ENCODE measurements around the gene COQ10B.
A peak's percentile ranks its signal among the peaks of the same experiment; 100 is the strongest.
"Not testable (repeated sequence)": the region's sequence is repeated elsewhere in the genome, so short reads cannot be mapped to it uniquely, and the experiment has no call there.

The COQ10B gene

DNA sequence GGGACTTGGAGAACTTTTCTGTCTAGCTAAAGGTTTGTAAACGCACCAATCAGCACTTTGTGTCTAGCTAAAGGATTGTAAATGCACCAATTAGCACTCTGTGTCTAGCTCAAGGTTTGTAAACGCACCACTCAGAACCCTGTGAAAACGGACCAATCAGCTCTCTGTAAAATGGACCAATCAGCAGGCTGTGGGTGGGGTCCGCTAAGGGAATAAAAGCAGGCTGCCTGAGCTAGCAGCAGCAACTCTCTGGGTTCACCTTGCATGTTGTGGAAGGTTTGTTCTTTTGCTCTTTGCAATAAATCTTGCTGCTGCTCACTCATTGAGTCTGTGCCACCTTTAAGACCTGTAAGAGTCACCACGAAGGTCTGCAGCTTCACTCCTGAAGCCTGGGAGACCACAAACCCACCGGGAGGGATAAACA, 2.4 kb upstream of the COQ10B start:
- DNase-seq (ENCODE audit: low spot score): not testable (repeated sequence)

DNA sequence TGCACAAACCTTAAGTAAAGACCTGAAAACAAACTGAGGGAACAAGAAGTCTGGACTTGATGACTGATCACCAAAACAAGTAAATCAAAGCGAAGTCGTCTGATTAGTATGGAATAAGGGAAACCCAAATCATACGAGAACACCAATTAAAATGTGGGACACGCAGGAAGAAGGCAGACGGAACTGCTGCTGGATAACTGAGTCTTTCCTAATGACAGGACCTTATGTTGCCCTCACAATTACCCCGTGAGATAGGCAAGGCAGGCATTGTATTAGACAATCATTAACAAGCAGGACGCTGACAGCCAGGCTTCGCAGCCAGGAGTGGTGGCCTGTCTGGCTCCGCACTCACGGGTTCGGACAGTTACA, 614 bp upstream of the COQ10B start:
- DNase-seq (ENCODE audit: low spot score): no peak

DNA sequence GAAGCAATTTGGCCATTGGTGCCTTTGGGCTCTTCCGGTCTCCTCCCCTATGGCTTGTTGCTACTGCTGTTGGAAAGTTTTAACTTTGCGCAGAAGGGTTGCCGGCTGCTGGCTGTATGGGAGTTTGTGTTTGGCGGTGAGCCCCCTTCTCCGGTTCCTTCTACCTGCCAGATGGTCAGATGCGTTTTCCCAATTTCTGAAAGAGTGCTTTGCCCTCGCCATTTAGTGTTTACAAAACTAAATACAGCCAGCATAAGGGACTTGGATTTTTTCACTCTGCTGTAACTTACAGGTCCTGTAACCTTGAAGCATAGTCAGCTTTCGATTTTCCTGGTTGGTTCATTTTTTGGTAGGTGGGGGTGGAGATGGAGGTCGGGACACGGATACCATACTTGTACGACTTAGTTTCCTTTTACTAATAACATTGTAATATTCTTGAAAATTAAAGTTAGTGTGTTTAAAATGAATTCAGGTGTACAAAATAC, 604 bp downstream of the COQ10B start:
- DNase-seq (ENCODE audit: low spot score): no peak

DNA sequence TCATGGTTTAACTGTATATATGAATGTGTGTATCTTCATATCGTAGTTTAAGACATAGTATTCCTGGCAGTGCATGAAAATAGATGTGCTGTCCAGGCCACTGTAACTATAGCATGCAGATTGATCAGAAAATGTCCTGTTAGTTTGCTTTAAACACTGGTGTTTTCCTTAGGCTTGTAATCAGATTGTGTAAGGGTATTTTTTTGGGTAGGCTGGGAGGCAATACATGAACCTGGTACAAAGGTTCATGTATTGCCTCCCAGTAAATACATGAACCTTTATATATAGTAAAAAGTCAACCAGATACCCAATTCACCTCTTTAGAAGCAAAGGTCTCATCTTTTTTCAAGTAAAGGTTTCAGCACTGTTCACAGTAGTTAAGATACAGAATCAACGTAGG, 1.6 kb downstream of the COQ10B start:
- no peak for DNase-seq (ENCODE audit: low spot score)

DNA sequence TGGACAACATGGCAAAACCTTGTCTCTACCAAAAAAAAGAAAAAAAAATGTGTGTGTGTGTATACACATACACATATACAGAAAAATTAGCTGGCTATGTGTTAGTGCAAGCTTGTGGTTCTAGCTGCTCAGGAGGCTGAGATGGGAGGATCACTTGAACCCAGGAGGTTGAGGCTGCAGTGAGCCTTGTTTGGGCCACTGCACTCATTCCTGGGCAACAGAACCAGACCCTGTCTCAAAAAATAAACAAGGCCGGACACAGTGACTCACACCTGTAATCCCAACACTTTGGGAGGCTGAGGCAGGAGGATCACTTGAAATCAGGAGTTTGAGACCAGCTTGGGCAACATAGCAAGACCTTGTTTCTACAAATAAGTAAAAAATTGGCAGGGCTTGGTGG, 2.1 kb downstream of the COQ10B start:
- DNase-seq (ENCODE audit: low spot score): no peak

DNA sequence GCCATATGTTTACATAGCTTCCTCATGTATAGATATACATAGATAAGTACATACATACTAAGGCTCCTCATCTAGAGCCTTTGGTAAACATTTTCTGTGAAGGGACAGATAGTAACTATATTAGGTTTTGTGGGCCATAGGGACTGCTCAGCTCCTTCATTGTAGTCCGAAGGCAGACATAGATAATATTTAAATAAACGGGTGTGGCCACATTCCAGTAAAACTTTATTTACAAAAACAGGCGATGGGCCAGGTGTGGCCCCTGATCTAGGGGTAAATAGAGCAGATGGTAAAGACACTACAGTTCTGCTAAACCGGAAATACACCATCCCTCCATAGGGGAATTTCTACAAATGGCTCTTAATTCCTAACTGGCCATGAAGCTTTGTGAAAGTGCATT, 7.3 kb downstream of the COQ10B start:
- DNase-seq (ENCODE audit: low spot score): no peak

DNA sequence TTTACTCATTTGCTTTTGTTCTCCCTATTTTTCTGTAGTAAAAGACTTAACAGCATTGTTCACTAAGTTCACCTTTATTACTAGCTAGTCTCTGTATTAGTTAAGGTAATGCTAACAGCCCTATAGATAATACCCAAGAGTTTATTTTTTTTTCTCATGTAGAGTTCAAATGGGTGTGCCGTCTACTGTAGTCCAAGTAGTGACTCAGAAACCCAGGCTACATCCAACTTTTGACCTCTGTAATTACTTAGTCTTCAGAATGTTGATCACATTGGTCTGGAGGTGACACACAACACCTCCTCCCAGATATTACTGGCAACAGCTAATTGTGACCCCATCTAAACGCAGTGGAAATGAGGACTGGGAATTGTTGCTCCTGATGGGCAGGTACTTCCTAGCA, 7.7 kb downstream of the COQ10B start:
- DNase-seq (ENCODE audit: low spot score): no peak

DNA sequence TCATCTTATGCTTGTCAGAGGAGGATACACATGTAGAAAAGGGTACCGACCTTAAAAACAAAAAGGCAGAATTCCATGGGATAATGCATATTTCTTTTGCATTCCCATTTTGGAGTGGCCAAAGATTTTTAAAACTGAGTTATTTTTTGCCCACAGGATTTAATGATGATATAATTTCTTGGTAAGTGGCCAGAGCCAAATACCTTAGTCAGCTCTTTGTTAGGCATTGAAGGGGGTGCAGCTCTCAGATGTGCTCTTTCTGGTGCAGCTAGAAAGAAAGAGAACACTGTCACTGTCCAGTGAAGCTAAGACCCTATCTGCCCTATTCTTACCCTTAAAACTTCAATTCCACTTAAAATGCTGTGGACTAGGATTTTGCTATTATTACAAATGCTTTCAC, 10.8 kb downstream of the COQ10B start:
- DNase-seq (ENCODE audit: low spot score): no peak

DNA sequence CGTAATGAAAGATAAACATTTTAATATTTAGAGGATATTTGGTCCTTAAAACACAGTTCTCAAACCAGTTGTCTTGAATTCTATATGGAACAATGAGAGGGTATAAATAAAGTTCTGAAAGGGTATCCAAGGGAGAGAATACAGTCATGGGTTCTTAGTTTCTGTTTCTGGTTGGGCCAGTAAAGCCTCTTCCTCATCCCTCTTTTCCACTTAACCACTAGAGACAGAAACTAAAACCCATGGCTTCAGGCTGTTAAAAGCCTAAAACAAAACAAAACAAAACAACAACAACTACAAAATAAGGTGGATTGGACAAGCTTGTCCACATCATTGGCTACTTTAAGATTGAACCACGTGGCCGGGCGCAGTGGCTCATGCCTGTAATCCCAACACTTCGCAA, 18.8 kb downstream of the COQ10B start:
- DNase-seq (ENCODE audit: low spot score): no peak

DNA sequence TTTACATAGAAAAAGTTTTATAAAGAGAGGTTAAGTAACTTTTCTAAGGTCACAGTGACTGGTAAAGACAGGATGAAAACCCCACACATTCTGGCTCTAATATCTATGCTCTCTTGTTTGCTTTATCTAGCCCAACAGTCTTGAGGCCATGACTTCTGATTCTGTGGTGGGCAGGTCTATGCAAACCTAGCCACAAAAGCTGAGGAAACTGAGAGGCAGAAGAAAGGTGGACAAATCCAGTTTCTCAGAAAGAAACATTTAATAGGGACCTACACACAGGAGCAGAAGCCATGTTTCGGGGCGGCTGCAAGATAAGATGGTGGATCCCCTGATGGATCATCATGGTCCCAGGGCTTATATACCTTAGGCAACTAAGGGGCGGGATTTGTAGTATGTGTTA, 24.4 kb downstream of the COQ10B start:
- no peak for DNase-seq (ENCODE audit: low spot score)

DNA sequence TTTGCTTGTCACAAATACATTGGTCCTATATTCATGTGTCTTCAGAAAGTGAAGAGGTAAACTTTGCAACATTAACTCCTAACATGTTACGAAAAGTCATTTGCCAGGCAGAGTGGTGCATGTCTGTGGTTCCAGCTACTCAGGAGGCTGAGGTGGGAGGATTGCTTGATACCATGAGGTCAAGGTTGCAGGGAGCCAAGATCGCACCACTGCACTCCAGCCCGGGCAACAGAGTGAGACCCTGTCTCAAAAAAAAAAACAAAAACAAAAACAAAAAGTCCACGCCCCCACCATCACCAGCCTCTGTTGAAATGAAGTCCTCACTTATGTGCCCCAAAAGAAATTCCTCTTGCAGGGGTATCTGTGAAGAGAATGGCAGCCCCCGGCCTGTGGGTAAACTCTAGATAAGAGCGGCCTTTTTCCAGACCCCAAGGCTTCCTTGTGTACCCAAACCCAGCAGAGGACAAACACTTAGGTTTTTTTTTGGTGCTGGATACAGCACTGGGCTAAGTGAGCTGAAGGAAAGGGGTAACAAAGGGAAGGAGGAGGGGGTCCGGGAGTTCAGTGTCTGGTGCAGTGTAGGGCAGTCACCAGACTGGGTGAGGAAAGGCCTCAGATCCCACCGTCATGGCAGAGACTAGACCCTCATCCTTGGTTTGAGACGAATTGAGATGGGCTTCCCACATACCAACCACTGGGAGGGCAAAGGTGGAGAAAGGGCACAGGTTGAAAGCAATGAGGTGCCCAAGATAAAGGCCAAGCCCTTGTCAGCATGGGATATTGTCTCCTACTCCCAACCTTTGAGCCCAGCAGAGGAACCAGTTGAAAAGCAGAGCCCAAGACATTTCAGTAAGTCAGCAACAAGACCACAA, 27.0 kb downstream of the COQ10B start:
- no peak for DNase-seq (ENCODE audit: low spot score)

DNA sequence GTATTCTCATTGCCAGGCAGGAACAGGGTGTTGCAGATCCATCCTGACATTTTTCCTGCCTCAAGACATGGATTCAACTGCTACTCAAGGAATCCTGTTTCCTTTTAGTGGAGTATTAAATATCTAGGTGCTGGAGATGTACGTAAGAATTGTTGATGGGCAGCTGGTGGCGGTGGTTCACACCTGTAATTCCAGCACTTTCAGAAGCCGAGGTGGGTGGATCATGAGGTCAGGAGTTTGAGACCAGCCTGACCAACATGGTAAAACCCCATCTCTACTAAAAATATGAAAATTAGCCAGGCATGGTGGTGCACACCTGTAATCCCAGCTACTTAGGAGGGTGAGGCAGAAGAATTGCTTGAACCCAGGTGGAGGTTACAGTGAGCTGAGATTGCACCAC, 30.9 kb downstream of the COQ10B start:
- not testable (repeated sequence) for DNase-seq (ENCODE audit: low spot score)

DNA sequence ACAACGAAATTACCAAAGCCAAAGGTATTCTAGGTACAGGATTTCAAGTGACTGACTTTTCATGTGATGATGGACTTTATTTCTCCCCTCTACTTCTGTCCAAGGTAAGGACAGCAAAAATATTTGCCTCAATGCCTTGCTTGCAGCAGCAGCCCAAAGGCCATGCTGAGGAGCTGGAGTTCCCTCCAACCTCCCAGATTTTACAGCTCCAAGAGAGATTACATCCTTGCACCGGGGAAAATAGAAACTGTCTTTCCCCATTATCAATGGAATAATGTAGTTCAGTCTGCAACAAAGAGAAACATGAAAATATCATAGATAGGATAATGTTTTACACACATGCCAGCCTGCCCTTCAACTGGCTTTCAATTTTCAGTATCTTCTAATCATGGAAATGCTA, 32.8 kb downstream of the COQ10B start:
- no peak for DNase-seq (ENCODE audit: low spot score)

DNA sequence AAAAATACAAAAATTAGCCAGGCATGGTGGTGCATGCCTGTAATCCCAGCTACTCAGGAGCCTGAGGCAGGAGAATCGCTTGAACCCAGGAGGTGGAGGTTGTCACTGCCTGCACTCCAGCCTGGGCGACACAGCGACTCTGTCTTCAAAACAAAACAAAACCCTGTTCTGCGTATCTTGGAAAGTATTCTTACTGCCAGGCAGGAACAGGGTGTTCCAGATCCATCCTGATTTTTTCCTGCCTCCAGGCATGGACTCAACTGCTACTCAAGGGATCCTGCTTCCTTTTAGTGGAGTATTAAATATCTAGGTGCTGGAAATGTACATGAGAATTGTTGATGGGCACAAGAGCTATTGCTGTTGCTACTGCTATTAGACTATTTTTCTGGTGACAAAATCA, 34.0 kb downstream of the COQ10B start:
- DNase-seq (ENCODE audit: low spot score): no peak

DNA sequence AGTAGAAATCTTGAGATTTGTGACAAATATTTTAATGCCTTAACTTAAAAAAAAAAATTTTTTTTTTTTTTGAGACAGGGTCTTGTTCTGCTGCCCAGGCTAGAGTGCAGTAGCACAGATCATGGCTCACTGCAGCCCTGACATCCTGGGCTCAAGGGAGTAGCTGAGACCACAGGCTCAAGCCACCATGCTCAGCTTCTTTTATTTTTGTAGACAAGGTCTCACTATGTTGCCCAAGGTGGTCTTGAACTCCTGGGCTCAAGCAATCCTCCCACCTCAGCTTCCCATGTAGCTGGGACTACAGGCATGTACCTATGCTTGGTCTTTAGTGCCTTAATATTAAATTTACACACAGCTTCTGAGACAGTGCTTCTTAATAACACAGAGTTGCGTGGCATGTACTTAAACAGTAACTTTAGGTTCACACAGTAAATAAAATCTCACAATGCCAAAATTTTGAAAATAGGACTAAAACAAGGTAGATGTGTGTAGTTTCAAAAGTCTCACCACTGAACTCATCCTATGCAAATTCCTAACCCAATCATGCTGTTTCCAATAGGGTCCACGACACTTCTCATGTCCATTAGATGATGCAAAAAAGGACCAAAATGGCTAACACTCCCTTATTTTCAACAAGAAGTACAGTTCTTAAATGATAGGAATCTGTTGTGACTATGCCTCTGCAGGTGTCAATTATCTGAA, 42.2 kb downstream of the COQ10B start:
- no peak for DNase-seq (ENCODE audit: low spot score)

DNA sequence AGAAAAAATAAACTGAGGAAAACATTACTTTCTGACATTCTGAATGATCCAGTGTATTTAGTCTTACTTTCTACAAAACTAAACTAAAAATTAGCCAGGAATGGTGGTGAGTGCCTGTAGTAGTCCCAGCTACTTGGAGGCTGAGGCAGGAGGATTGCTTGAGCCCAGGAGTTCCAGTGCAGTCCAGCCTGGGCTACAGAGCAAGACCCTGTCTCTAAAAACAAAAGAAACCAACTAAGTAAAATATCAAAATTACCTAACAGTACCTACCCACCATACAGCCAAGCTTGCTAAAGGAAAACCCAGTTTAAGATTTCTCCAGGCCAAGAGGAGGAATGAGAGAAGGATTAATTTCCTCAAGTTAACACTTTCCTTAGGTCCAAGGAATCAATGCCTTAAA, 43.3 kb downstream of the COQ10B start:
- no peak for DNase-seq (ENCODE audit: low spot score)

DNA sequence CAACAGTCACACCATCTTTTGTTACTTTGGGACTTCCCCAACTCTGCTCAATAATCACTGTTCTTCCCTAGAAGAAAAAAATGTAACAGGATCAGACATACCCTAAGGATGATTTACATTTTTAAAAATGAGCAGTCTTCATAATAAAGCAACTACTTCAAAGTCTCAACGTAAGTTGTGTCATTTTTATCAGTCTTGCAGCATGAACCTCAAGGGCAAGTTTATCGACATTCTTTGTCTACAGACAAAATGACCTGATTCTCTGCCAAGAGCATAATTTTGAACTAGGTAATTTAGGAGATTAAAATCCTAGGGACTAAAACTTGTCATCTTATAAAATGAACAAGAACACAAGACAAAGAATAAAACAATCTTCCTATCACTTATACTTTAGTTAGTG, 44.0 kb downstream of the COQ10B start:
- DNase-seq (ENCODE audit: low spot score): no peak

DNA sequence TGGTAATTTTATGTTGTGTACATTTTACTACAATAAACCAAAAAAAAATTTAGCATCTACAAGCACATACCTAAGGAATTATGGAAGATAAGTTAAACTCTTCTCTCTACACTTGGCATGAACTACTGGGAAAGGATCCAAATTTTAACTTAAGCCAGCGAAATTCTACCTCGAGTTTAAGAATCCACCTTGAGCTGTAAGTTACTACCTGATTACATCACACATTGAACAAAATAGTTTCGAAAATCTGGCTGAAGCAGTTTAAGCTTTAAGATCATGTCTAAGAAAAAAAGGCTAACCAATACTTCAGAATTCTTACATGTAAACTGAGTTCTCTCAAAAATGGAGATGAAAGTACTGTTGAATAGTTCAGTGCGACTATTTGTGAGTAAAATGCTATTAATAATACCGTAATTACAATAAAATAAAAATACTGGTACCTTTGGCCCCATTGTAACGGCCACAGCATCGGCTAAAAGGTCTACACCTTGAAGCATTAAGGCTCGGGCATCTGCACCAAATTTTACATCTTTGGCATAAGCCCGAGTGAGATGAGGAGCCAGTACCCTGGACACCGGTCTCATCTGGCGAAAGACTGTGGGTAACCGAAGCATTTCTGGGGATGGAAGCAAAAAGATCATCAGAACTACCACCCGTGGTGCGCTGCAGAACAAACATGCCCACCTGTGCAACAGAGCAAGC, 45.0 kb downstream of the COQ10B start:
- no peak for DNase-seq (ENCODE audit: low spot score)

DNA sequence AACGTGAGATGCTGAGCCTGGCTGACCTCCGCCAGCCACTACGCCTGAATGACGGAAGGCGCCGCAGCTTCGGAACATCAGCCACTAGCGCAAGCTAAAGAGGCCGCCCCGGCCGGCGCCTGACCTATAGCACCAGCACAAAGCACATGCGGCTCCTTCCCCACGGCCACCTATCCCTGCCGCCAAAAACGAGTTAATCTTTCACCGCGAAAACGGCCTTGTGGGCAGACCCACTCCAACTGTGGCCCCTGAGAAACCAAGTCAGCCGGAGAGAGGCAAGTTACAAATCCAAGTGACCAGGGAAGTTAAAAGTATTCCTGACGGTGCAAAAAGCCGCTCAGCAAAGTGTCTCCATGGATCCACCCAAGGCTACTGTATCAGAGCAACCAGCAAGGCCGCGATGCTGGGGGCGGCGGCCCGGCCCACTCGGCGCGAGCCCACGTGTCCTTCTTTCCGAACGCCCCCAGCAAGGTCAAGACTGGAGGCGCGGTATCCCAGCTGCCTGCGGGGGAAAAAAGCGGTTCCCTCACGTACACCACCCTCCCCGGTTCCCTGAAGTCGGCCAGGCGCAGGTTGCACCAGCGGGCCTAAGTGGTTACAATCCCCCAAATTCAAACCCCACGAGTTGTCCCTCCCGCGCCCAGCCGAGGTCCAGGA, 45.7 kb downstream of the COQ10B start:
- DNase-seq (ENCODE audit: low spot score): peak; percentile 43

DNA sequence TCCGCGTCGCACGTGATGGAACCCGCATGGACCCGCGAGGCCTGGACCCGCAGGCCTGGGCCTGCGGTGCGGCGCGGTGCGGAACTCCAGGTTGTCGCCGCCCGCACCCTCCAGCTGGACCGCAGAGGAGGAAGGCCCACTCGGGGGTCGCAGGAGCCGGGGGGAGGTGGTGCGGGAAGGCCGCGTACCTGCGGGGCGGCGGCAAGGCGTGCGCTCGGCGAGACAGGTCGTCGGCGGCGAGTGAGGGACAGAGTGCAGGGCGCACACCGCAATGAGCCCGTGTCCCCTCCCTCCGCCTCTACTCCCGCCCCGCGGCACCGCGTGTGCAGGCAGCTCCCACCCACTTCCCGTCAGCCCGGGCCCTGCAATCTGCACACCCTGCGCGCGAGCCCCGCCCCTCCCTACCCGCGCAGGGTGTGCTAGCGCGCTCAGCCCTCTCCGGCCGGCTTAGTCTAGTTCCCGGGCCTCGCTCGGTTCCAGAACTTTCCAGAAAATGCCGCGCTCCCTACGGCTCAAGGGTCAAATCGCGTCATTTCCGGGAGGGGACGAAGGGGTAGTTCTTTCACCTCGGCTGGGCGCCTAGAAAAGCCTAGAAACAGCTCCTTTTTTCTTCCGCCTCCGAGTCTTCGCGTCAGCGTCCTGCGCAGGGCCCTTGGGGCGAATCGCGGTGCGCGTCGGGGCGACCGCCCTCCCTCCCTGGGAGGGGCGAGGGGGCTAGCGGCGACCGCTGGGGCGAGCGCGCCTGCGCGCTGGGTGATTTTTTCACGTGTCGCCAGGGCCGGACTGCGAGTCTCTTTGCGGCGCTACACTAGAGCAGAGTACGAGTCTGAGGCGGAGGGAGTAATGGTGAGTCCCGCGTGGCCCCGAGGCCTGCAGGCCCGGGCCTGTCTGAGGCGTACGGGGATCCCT, 46.5 kb downstream of the COQ10B start, which contains the start of the genes HSPD1 and HSPE1:
Gene HSPD1, minus strand, starts transcription at position 247 of the 909 bp plus-strand sequence. CDS start 992 bp downstream, outside the sequence.
Gene HSPE1, plus strand, starts transcription at position 786 of the 909 bp plus-strand sequence. Its CDS starts 58 bp downstream, at position 844.
- peak; percentile 98 for DNase-seq (ENCODE audit: low spot score)

Measured in CD4-positive, alpha-beta T cell treated with Interleukin-2 at 100 ng/mL for 4 hours (primary cell).